ENCODE results near the gene KLHDC10.

The KLHDC10 gene

DNA sequence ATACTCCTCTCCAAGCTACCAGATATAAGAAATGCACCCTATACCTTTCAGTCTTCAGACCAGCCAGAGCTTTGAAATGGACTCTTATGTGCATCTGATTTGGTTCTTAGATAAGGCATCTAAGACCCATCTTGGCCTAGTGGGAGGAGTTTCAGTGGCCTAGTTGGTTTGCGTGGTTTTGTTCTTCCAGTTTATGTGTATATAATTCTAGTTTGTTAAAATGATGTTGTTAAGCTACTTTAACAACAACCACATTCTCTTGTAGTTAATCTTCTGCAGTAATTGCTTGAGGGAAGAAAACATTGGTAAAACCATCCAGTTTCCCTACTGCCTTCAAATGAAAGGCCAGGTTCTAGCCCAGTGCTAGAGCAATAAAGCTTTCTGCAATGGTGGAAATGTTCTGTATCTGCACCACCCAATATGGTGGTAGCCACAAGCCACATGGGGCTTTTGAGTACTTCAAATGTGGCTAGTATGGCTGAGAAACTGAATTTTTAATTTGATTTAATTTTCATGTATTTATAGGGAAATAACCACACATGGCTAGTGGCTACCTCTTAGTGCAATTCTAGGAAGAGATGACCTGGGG lies 66.3 kb downstream of the KLHDC10 start:
- Histone ChIP-seq H3K27ac (ENCODE audit: low read length) (no peak overlapping the region), H4K20me1 (ENCODE audit: insufficient read depth, low read length) (no peaks in the 10 kb centered on the region), H3K27me3 (ENCODE audit: insufficient read depth, low read length, poor library complexity) (no peaks in the 10 kb centered on the region), H3K79me2 (ENCODE audit: insufficient read depth, low read length) (no peaks in the 10 kb centered on the region), H3K4me1 (ENCODE audit: insufficient read depth, low read length) (no peaks in the 10 kb centered on the region), H3K9ac (ENCODE audit: low read depth, low read length) (no peak overlapping the region), H3K9me3 (ENCODE audit: insufficient read depth, low read length, severe bottlenecking) (no peaks in the 10 kb centered on the region), H3K36me3 (ENCODE audit: insufficient read depth, low read length) (peaks cover 57% of the 10 kb centered on the region), H3K4me2 (ENCODE audit: insufficient read depth, low read length) (no peak overlapping the region), H2AFZ (ENCODE audit: low read depth, low read length) (no peak overlapping the region), H3K4me3 (ENCODE audit: low read depth in 1 of 2, low read length in 2 of 2) (no peak overlapping the region)
- DNase-seq (no peak), ATAC-seq (ENCODE audit: insufficient read depth, low read depth) (no peak)
- TF ChIP-seq, protein P1, sequence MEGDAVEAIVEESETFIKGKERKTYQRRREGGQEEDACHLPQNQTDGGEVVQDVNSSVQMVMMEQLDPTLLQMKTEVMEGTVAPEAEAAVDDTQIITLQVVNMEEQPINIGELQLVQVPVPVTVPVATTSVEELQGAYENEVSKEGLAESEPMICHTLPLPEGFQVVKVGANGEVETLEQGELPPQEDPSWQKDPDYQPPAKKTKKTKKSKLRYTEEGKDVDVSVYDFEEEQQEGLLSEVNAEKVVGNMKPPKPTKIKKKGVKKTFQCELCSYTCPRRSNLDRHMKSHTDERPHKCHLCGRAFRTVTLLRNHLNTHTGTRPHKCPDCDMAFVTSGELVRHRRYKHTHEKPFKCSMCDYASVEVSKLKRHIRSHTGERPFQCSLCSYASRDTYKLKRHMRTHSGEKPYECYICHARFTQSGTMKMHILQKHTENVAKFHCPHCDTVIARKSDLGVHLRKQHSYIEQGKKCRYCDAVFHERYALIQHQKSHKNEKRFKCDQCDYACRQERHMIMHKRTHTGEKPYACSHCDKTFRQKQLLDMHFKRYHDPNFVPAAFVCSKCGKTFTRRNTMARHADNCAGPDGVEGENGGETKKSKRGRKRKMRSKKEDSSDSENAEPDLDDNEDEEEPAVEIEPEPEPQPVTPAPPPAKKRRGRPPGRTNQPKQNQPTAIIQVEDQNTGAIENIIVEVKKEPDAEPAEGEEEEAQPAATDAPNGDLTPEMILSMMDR (IDR thresholded peaks at IDR 0.05; ENCODE audit: borderline replicate concordance, extremely low read depth, low read length, poor library complexity, severe bottlenecking) = no peak
- no peak for TF ChIP-seq EZH2 (IDR thresholded peaks at IDR 0.05; ENCODE audit: borderline replicate concordance, low read depth, low read length, severe bottlenecking)

DNA sequence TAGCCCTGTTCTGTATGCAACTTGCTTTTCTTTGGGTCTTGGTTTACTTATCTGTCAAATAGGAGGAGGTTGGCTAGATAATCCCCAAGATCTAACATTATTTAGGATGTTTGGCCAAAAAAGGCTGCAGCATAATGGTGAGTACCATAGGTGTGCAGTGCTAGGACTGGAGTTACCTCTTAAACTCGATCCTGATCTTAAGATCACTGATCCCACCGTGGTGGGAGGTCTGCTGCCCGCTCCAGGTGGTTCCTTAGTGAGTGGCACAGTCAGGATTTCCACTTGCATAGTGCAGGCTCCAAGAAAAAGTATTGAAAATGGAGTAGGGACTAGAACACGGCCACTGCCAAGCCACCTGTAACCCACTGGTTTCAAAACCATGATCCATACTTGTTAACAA lies 66.9 kb downstream of the KLHDC10 start:
- Histone ChIP-seq H3K4me3 (ENCODE audit: low read depth in 1 of 2, low read length in 2 of 2) (no peak overlapping the region), H3K36me3 (ENCODE audit: insufficient read depth, low read length) (peaks cover 55% of the 10 kb centered on the region), H4K20me1 (ENCODE audit: insufficient read depth, low read length) (0 out of 2 replicates have a peak, but pooled peaks cover 3% of the 10 kb centered on the region), H3K4me2 (ENCODE audit: insufficient read depth, low read length) (no peak overlapping the region), H3K27me3 (ENCODE audit: insufficient read depth, low read length, poor library complexity) (no peaks in the 10 kb centered on the region), H3K27ac (ENCODE audit: low read length) (no peak overlapping the region), H3K79me2 (ENCODE audit: insufficient read depth, low read length) (no peaks in the 10 kb centered on the region), H3K9ac (ENCODE audit: low read depth, low read length) (no peak overlapping the region), H3K4me1 (ENCODE audit: insufficient read depth, low read length) (no peaks in the 10 kb centered on the region), H3K9me3 (ENCODE audit: insufficient read depth, low read length, severe bottlenecking) (no peaks in the 10 kb centered on the region), H2AFZ (ENCODE audit: low read depth, low read length) (no peak overlapping the region)
- ATAC-seq (ENCODE audit: insufficient read depth, low read depth) (no peak), DNase-seq (no peak)
- TF ChIP-seq, protein P1 (IDR thresholded peaks at IDR 0.05; ENCODE audit: borderline replicate concordance, extremely low read depth, low read length, poor library complexity, severe bottlenecking) = no peak
- TF ChIP-seq EZH2 (IDR thresholded peaks at IDR 0.05; ENCODE audit: borderline replicate concordance, low read depth, low read length, severe bottlenecking) = no peak

DNA sequence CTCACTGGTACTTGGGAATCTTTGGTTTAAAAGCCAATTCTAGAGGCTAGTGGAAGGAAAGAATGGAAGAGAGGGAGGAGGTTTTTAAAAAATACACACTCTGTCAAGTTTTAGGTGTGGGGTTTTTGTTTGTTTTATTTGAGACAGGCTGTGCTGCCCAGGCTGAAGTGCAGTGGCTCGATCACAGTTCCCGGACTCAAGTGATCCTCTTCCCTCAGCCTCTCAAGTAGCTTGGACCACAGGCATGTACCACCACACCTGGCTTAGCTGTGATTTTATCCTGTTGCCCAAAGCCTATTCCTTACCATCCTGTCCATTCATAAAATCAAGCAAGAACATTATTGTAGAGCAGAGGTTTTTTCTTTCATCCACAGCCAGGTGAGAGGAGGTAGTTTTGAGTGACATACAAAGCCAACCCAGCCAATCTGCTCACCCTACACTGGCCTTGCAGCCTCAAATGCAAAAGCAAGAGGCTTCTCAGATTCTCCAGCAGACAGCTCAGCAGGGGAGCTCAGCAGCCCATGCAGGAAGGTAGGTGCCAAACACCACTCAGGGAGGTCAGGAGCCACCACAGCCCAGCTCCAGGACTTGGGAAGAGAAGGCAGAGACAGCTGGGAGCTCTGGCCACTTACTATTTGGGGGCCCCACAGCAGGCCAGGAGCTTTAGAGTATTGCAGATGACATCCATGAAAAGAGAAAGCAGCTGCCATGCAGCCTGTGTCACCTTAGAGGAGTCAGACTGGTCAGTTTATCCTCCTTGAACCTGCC lies 69.0 kb downstream of the KLHDC10 start:
- H4K20me1 ChIP-seq (ENCODE audit: insufficient read depth, low read length) = 0 out of 2 replicates have a peak, but pooled peaks cover 4% of the 10 kb centered on the region
- DNase-seq = no peak
- no peak for ATAC-seq (ENCODE audit: insufficient read depth, low read depth)
- no peak overlapping the region for H3K27ac ChIP-seq (ENCODE audit: low read length)
- H3K4me3 ChIP-seq (ENCODE audit: low read depth in 1 of 2, low read length in 2 of 2) = no peak overlapping the region
- H3K9ac ChIP-seq (ENCODE audit: low read depth, low read length) = no peak overlapping the region
- no peak overlapping the region for H3K4me2 ChIP-seq (ENCODE audit: insufficient read depth, low read length)
- H3K79me2 ChIP-seq (ENCODE audit: insufficient read depth, low read length) = no peaks in the 10 kb centered on the region
- H3K27me3 ChIP-seq (ENCODE audit: insufficient read depth, low read length, poor library complexity) = no peaks in the 10 kb centered on the region
- TF ChIP-seq, protein P1 (IDR thresholded peaks at IDR 0.05; ENCODE audit: borderline replicate concordance, extremely low read depth, low read length, poor library complexity, severe bottlenecking) = no peak
- TF ChIP-seq EZH2 (IDR thresholded peaks at IDR 0.05; ENCODE audit: borderline replicate concordance, low read depth, low read length, severe bottlenecking) = no peak
- H3K9me3 ChIP-seq (ENCODE audit: insufficient read depth, low read length, severe bottlenecking) = no peaks in the 10 kb centered on the region
- H3K4me1 ChIP-seq (ENCODE audit: insufficient read depth, low read length) = no peaks in the 10 kb centered on the region
- H2AFZ ChIP-seq (ENCODE audit: low read depth, low read length) = no peak overlapping the region
- peaks cover 38% of the 10 kb centered on the region for H3K36me3 ChIP-seq (ENCODE audit: insufficient read depth, low read length)
